ENCODE measurements around the gene ASGR2.
"Not testable (repeated sequence)": the region's sequence is repeated elsewhere in the genome, so short reads cannot be mapped to it uniquely, and the experiment has no call there.

Gene ASGR2

GRCh38 chr17:7124923-7125322 is 10.3 kb upstream of the ASGR2 start:
- no peak for DNase-seq

- no peak for DNase-seq
Observed at GRCh38 chr17:7123844-7124243, 9.2 kb upstream of the ASGR2 start.

- DNase-seq, result no peak
Observed at GRCh38 chr17:7122381-7122780, 7.8 kb upstream of the ASGR2 start.

- DNase-seq, result not testable (repeated sequence)
Observed at GRCh38 chr17:7120635-7121034, 6.0 kb upstream of the ASGR2 start.

GRCh38 chr17:7120123-7120522 is 5.5 kb upstream of the ASGR2 start:
- DNase-seq, result no peak

GRCh38 chr17:7119314-7119713 is 4.7 kb upstream of the ASGR2 start:
- DNase-seq, result no peak

- no peak for DNase-seq
Observed at GRCh38 chr17:7114875-7115614, 423 bp upstream of the ASGR2 start.

GRCh38 chr17:7113273-7114071 is 1.1 kb downstream of the ASGR2 start:
- no peak for DNase-seq

GRCh38 chr17:7112510-7113108 is 2.0 kb downstream of the ASGR2 start:
- no peak for DNase-seq

- no peak for DNase-seq
Observed at GRCh38 chr17:7111784-7112509, 2.7 kb downstream of the ASGR2 start.

GRCh38 chr17:7110617-7111306 is 3.9 kb downstream of the ASGR2 start:
- DNase-seq, result no peak

- no peak for DNase-seq
Observed at GRCh38 chr17:7109461-7110322, 4.9 kb downstream of the ASGR2 start.

GRCh38 chr17:7108981-7109380 is 5.6 kb downstream of the ASGR2 start:
- no peak for DNase-seq

GRCh38 chr17:7108560-7108925 is 6.1 kb downstream of the ASGR2 start:
- DNase-seq, result no peak

- DNase-seq, result no peak
Observed at GRCh38 chr17:7107795-7108559, 6.6 kb downstream of the ASGR2 start.

GRCh38 chr17:7107012-7107754 is 7.4 kb downstream of the ASGR2 start:
- no peak for DNase-seq

- DNase-seq, result no peak
Observed at GRCh38 chr17:7102421-7102820, 12.2 kb downstream of the ASGR2 start.

- no peak for DNase-seq
Observed at GRCh38 chr17:7101531-7101930, 13.1 kb downstream of the ASGR2 start.

- not testable (repeated sequence) for DNase-seq
Observed at GRCh38 chr17:7100641-7101379, 13.8 kb downstream of the ASGR2 start.
